Fibroblast of lung (primary cell): ENCODE data around the gene DCUN1D2. TPM values are rescaled to one million over a fixed set of nuclear protein-coding genes. Genes with fewer than 3 reads are reported as not detected.

Experiments
- DNase-seq, 2 donors: peaks; one replicate each; pipeline versions ENCODE4 v3.0.0 to v3.0.0-alpha.2; 2010; ENCODE audit warnings: low read depth in 2 of 2
- H2AFZ ChIP-seq: 2 replicates; pipeline ENCODE4 v1.5.1; 2012; ENCODE audit warnings: low read length, control low read depth, inconsistent platforms
- H3K27ac ChIP-seq: 2 replicates; pipeline ENCODE4 v1.5.1; 2011; ENCODE audit warnings: low read length, control low read depth; ENCODE audit not compliant: insufficient read depth
- H3K27me3 ChIP-seq: 2 replicates; pipeline ENCODE4 v1.5.1; 2011; ENCODE audit warnings: mild to moderate bottlenecking, low read length; ENCODE audit not compliant: control insufficient read depth, insufficient read depth
- H3K36me3 ChIP-seq: 2 replicates; pipeline ENCODE4 v1.5.1; 2011; ENCODE audit warnings: low read length; ENCODE audit not compliant: control insufficient read depth, insufficient read depth
- H3K4me1 ChIP-seq: 2 replicates; pipeline ENCODE4 v1.5.1; 2011; ENCODE audit warnings: low read length; ENCODE audit not compliant: control insufficient read depth, insufficient read depth; ENCODE audit errors: extremely low read depth
- H3K4me2 ChIP-seq: 2 replicates; pipeline ENCODE4 v1.5.1; 2011; ENCODE audit warnings: low read length, control low read depth; ENCODE audit not compliant: insufficient read depth; ENCODE audit errors: extremely low read depth
- H3K4me3 ChIP-seq, 4 experiments: fragments of 200-600 bp in 1 of 4; sonication (generic) in 1 of 4; replicated peaks in 1 of 4; 2 replicates each; pipeline ENCODE4 v1.5.1; 2011 to 2016; ENCODE audit warnings: low read length in 4 of 4, low read depth in 3 of 4, mild to moderate bottlenecking in 3 of 4, control low read depth in 2 of 4, inconsistent platforms in 1 of 4, mixed read lengths in 1 of 4; ENCODE audit not compliant: insufficient read depth in 1 of 4; ENCODE audit errors: control extremely low read depth in 1 of 4
- H3K79me2 ChIP-seq: 2 replicates; pipeline ENCODE4 v1.5.1; 2012; ENCODE audit warnings: mild to moderate bottlenecking, low read length, inconsistent platforms; ENCODE audit not compliant: control insufficient read depth, insufficient read depth
- H3K9ac ChIP-seq: 2 replicates; pipeline ENCODE4 v1.5.1; 2011; ENCODE audit warnings: mild to moderate bottlenecking, low read length, control low read depth; ENCODE audit not compliant: insufficient read depth
- H3K9me3 ChIP-seq: 2 replicates; pipeline ENCODE4 v1.5.1; 2012; ENCODE audit warnings: low read depth, low read length; ENCODE audit not compliant: control insufficient read depth, insufficient read depth
- H4K20me1 ChIP-seq: 2 replicates; pipeline ENCODE4 v1.5.1; 2011; ENCODE audit warnings: low read length; ENCODE audit not compliant: control insufficient read depth, insufficient read depth; ENCODE audit errors: extremely low read depth
- EZH2 ChIP-seq: IDR thresholded peaks from 2 replicates; pipeline ENCODE4 v1.5.1; 2012; ENCODE audit warnings: low read length, control low read depth, mild to moderate bottlenecking; ENCODE audit errors: missing control alignments
- polyA plus RNA-seq, 2 donors: library from polyadenylated mRNA; depleted of rRNA in 1 of 2; stranded (reverse) in 1 of 2; unstranded in 1 of 2; fragments of >200 nt; gene quantifications; 2 replicates each; pipeline ENCODE4 v1.2.1, GENCODE V29; 2011 to 2012; ENCODE audit warnings: missing spikeins in 1 of 2
- total RNA-seq: library from RNA; depleted of rRNA; stranded (reverse); fragments of >200 nt; gene quantifications from 2 replicates; pipeline ENCODE4 v1.2.1, GENCODE V29; 2014
- TF ChIP-seq, protein P1 (sequence below), 2 donors: IDR thresholded peaks in 1 of 2; conservative IDR thresholded peaks in 1 of 2; 1 replicate in 1 of 2; 2 replicates in 1 of 2; pipeline ENCODE4 v1.5.1; 2011 to 2012; ENCODE audit warnings: low read length in 2 of 2, control low read depth in 1 of 2, inconsistent platforms in 1 of 2, low read depth in 1 of 2, mild to moderate bottlenecking in 1 of 2

Gene DCUN1D2
- total and polyA plus RNA-seq, 2 donors (not counting 1 experiment from before 2014, with no cell fraction given): 10.7 to 11.6 TPM

DNA sequence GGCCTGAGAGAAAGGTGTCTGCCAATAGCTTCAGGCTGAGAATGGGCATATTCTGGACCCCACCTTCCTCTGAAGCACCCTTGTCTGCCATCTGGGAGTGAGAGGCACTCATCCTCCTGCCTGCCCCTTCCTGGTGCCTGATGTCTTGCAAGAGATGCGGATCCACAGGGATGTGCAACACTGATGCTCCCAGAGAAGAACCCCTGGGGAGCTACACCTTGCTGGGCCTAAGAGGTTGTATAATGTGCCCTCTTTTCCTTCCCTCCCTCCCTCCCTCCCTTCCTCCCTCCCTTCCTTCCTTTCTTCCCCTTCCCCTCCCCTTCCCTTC is 71.8 kb downstream of the DCUN1D2 start:
- Histone ChIP-seq H3K4me2 (no peak overlapping the region), H3K9me3 (no peaks in the 10 kb centered on the region), H3K27ac (no peak overlapping the region), H3K4me3 (no peak overlapping the region), H3K4me1 (peaks cover 3% of the 10 kb centered on the region), H3K36me3 (no peaks in the 10 kb centered on the region), H3K27me3 (no peaks in the 10 kb centered on the region), H3K79me2 (no peaks in the 10 kb centered on the region), H3K9ac (no peak overlapping the region), H2AFZ (no peak overlapping the region), H4K20me1 (no peaks in the 10 kb centered on the region)
- TF ChIP-seq, protein P1, sequence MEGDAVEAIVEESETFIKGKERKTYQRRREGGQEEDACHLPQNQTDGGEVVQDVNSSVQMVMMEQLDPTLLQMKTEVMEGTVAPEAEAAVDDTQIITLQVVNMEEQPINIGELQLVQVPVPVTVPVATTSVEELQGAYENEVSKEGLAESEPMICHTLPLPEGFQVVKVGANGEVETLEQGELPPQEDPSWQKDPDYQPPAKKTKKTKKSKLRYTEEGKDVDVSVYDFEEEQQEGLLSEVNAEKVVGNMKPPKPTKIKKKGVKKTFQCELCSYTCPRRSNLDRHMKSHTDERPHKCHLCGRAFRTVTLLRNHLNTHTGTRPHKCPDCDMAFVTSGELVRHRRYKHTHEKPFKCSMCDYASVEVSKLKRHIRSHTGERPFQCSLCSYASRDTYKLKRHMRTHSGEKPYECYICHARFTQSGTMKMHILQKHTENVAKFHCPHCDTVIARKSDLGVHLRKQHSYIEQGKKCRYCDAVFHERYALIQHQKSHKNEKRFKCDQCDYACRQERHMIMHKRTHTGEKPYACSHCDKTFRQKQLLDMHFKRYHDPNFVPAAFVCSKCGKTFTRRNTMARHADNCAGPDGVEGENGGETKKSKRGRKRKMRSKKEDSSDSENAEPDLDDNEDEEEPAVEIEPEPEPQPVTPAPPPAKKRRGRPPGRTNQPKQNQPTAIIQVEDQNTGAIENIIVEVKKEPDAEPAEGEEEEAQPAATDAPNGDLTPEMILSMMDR (conservative IDR thresholded peaks at IDR 0.05 in 1 of 2, IDR thresholded peaks at IDR 0.05 in 1 of 2; ENCODE audit: low read depth in 1 of 2, low read length in 2 of 2): no peak
- TF ChIP-seq EZH2: no peak
- no peak for DNase-seq

DNA sequence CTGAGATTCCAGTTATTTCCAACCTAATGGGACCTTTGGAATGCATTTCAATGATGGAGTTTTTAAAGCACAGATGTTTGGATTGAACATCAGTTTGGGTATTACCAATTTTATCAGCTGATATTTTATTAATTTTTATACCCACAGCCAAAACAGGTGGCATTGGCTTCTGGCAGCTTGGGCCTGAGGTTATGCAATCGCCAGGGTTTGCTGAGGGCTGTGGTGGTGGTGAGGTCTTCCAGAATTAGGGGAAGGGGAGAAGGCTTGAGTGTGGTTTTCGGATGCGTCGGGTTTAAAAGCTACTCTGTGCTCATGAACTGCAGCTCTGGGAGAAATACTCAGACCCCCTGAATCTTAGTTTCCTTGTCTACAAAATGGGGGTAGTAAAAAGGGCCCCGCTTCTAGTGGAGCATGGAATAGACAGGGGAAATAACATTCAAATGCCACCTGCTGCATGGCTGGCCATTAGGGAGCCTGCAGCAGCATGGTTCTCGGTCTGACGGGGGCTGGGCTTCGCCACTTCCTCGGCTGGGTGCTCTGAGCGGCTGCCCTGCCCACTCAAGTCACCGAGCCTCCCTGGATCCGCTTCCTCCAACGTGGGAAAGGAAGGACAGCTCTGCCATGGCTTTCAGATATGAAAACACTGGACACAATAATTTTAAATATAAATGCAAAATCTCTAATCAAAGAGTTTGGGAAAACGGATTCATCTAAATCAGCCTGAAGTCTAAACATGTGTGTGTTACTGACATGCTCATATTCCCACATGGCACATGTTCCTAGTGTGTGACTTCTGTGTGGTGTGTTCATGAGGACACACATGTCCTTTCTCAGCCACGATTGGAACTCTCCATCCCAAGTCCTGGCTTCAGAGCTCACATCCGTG is 72.4 kb downstream of the DCUN1D2 start:
- Histone ChIP-seq H3K4me3 (no peak overlapping the region), H3K9ac (no peak overlapping the region), H3K4me1 (peaks cover 3% of the 10 kb centered on the region), H3K36me3 (no peaks in the 10 kb centered on the region), H3K79me2 (no peaks in the 10 kb centered on the region), H3K4me2 (no peak overlapping the region), H2AFZ (no peak overlapping the region), H3K27ac (no peak overlapping the region), H4K20me1 (no peaks in the 10 kb centered on the region), H3K27me3 (no peaks in the 10 kb centered on the region), H3K9me3 (no peaks in the 10 kb centered on the region)
- no peak for DNase-seq
- TF ChIP-seq EZH2: no peak
- TF ChIP-seq, protein P1 (conservative IDR thresholded peaks at IDR 0.05 in 1 of 2, IDR thresholded peaks at IDR 0.05 in 1 of 2; ENCODE audit: low read depth in 1 of 2, low read length in 2 of 2): no peak

DNA sequence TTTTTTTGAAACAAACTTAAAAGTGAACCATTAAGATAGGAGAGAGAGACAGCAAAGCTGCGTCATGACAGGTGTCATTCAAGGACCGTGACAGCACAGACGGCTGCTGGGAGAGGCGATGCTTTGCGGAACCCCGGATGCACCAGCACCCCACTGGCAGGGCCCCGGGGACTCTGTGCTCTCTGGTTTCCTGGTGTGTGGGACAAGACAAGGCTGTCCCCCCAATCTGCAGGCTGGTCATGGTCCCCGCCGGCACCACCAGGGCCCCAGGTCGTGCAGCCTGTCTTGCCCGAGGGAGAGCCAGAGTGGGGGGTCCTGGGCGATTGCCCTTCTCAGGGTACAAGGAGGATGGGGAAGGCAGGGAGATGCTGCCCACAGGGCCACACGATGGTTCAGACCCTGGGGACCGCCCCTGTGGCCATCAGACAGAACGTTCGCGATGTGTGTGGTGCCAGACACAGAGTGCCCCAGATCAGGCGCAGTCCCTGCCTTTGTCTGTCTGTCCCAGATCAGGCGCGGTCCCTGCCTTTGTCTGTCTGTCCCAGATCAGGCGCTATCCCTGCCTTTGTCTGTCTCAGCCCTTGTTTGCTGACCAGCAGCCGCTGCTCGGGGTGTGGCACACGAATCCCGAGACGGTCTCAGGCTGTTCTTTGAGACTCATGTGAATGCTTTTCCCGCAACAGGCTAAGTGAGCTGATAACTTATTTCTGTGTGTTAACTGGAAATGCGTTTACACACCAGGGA is 73.3 kb downstream of the DCUN1D2 start:
- Histone ChIP-seq H3K9me3 (no peaks in the 10 kb centered on the region), H3K79me2 (no peaks in the 10 kb centered on the region), H3K9ac (no peak overlapping the region), H4K20me1 (no peaks in the 10 kb centered on the region), H3K4me3 (no peak overlapping the region), H3K27ac (no peak overlapping the region), H3K36me3 (no peaks in the 10 kb centered on the region), H3K4me1 (peaks cover 3% of the 10 kb centered on the region), H2AFZ (no peak overlapping the region), H3K4me2 (no peak overlapping the region), H3K27me3 (no peaks in the 10 kb centered on the region)
- TF ChIP-seq, protein P1 (conservative IDR thresholded peaks at IDR 0.05 in 1 of 2, IDR thresholded peaks at IDR 0.05 in 1 of 2; ENCODE audit: low read depth in 1 of 2, low read length in 2 of 2): no peak
- no peak for TF ChIP-seq EZH2
- no peak for DNase-seq
